GM12801 (cell line): ENCODE data around the gene SLC44A1.

Experiments
- CTCF ChIP-seq: IDR thresholded peaks from one replicate; pipeline ENCODE4 v1.5.1; 2011; ENCODE audit warnings: control low read depth; ENCODE audit not compliant: insufficient read length; ENCODE audit errors: extremely low read depth

Gene SLC44A1

GRCh38 chr9:105354448-105354847, 110.0 kb downstream of the SLC44A1 start:
- no peak for TF ChIP-seq CTCF

- no peak for TF ChIP-seq CTCF
These were observed 111.3 kb downstream of the SLC44A1 start for GRCh38 chr9:105355781-105356180.

- TF ChIP-seq CTCF: no peak
These were observed 113.5 kb downstream of the SLC44A1 start for GRCh38 chr9:105357937-105358336.

- no peak for TF ChIP-seq CTCF
These were observed 115.4 kb downstream of the SLC44A1 start for GRCh38 chr9:105359892-105360291.

GRCh38 chr9:105360344-105360743, 115.9 kb downstream of the SLC44A1 start:
- TF ChIP-seq CTCF: no peak

- TF ChIP-seq CTCF: no peak
These were observed 117.4 kb downstream of the SLC44A1 start for GRCh38 chr9:105361873-105362272.

GRCh38 chr9:105362470-105362869, 118.0 kb downstream of the SLC44A1 start:
- TF ChIP-seq CTCF: no peak

- no peak for TF ChIP-seq CTCF
These were observed 119.4 kb downstream of the SLC44A1 start for GRCh38 chr9:105363837-105364236.
